ENCODE measurements around the gene PMM2. TPM values are rescaled to one million over a fixed set of nuclear protein-coding genes. Genes with fewer than 3 reads are reported as not detected.
"Not testable (repeated sequence)": the region's sequence is repeated elsewhere in the genome, so short reads cannot be mapped to it uniquely, and the experiment has no call there.

The PMM2 gene
- total RNA-seq (2014; rRNA removed; shearing (Covaris generic)): 28.4 and 36.3 TPM in 2 replicates

DNA sequence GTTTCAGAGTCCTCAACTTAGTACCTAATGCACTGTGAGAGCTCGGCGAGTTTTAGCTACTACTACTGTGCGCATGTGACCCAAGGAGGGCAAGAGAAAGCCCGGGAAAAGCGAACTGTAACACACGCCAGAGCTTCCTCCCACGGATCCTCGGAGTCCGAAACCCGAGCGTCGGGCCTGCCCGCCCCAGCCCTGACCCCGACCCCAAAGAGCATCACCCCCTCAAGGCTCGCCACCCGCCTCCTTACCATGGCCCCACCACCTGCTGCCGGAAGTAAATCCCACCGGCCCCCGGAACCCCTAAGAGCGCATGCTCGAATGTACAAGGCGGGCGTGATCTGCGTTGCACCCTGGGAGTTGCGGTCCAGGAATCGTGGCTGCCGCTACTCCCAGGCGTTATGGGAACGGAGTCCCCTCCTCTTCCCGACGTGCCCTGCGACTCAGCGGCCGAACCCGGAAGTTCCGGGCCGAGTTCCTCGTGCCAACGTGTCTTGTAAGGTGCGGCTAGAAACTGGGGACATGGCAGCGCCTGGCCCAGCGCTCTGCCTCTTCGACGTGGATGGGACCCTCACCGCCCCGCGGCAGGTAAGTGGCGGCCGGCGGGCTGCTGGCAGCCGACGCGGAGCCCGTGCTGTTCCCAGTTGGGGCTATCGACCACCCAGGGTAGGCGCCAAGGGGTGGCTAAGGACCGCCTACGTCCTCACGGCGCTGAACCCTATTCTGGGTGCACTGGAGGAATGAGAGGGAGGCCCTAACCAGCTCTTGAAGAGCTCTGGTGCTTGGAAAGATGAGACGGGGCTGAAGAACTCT is at the start of gene PMM2, which contains the start of gene TMEM186:
PMM2 (plus strand) TSS at position 476 of the 810 bp plus-strand sequence; CDS start at position 520, 44 bp downstream.
TMEM186 (minus strand) TSS at position 276 of the 810 bp plus-strand sequence; CDS start at position 251, 25 bp downstream.
- in situ Hi-C loops (cut with HindIII; ENCODE audit: low sequenced_read_pairs): no loop called here

DNA sequence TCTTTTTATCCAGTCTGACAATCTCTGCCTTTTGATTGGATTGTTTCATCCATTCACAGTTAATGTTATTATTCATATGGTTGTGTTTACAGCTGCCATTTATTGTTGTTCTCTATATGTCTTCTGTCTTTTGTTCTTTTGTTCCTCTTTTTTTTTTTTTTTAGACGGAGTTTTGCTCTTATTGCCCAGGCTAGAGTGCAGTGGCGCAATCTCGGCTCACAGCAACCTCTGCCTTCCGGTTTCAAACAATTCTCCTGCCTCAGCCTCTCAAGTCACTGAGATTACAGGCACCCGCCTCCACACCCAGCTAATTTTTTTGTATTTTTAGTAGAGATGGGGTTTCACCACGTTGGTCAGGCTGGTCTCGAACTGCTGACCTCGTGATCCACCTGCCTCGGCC is 48.7 kb upstream of the PMM2 start:
- in situ Hi-C loops (cut with HindIII; ENCODE audit: low sequenced_read_pairs); DNase-seq (ENCODE audit: low spot score): not testable (repeated sequence)

More for the DNA sequence above, at the start of gene PMM2, which contains the start of gene TMEM186:
- peak; percentile 97 for DNase-seq (ENCODE audit: low spot score)

- in situ Hi-C loops (cut with HindIII; ENCODE audit: low sequenced_read_pairs): no loop called here
- DNase-seq (ENCODE audit: low spot score): no peak
Observed at GRCh38 chr16:8751481-8752311, 45.9 kb upstream of the PMM2 start.

DNA sequence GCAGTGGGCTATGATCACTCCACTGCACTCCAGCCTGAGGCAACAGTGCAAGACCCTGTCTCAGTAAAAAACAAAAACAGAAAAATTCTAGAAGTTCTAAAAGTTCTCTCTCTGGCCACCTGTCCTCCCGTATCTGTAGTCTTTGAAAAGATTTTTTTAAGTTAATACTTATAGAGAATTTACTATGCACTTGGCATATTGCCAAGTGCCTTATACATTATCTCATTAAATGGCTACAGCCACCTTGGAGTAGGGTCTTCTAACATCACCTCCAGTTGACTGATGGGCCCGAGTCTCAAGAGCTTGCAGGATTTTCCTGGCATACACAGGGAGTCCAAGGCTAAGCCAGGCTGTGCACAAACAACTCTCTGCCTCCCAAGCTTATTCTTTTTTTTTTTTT is 44.9 kb upstream of the PMM2 start:
- in situ Hi-C loops (cut with HindIII; ENCODE audit: low sequenced_read_pairs): no loop called here
- DNase-seq (ENCODE audit: low spot score): no peak

DNA sequence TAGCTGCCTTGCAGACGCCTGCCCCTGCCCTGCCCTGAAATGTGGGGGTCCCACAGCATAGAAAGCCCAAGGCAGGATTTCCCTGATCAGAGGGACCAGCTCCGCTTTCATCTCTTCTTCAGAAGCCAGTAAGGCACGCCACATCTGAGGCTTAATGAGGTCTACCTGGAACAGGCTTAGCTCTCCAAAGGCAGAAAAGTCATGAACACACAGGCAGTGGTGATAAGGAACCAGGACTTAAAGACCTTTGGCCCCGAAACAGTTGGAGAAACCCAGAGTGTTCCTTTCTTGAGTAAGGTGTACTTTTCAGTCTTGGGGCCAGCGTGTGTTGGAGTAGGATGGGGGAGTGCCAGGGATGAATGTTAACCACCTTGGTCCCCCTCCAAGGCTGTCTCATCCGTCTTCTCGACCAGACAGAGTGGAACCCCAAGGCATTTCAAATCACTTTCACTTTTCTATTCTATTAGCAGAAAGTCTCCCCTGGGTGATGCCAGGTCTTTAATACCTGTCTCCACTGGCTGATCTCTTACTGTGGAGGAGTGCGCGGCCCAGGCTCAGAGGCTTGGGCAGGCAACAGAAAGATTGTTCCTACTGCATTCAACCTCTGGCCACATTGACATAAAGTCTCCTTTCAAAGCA is 44.1 kb upstream of the PMM2 start:
- DNase-seq (ENCODE audit: low spot score): no peak
- in situ Hi-C loops (cut with HindIII; ENCODE audit: low sequenced_read_pairs): no loop called here

DNA sequence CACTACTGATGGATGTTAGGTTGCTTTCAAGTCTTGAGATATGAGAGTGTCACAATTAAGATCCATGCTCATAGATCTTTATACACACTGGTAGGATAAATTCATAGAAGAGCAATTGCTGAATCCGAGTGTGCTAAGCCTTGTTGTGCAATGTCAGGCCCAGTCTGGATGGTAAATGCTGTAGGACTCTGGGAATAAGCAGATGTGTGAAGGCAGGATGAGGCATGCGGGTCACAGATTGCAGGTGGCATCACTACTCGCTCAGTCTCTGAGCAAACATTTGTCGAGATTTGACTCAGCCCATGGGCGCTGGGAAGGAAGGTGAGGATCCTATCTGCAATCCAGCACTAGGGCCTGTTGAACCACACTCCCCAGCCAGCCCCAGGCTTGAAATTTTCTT is 40.9 kb upstream of the PMM2 start:
- in situ Hi-C loops (cut with HindIII; ENCODE audit: low sequenced_read_pairs): no loop called here
- DNase-seq (ENCODE audit: low spot score): no peak

DNA sequence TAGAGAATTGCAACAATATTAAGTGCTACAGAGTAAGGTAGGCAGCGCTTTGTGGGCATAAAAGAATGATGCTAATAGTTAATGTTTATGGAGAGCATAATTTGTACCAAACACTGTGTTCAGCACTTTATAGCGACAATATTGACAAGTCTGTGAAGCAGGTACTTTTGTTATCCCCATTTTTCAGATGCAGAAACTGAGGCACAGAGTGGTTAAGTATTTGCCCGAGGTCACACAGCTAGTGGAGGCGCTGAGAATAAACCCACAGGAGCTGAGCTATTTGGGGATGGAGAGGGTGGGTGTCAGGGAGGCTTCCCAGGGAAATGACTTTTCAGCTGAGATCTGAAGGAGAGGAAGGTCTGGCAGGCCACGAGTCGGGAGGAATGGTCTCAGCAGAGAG is 39.6 kb upstream of the PMM2 start:
- in situ Hi-C loops (cut with HindIII; ENCODE audit: low sequenced_read_pairs): no loop called here
- DNase-seq (ENCODE audit: low spot score): no peak

DNA sequence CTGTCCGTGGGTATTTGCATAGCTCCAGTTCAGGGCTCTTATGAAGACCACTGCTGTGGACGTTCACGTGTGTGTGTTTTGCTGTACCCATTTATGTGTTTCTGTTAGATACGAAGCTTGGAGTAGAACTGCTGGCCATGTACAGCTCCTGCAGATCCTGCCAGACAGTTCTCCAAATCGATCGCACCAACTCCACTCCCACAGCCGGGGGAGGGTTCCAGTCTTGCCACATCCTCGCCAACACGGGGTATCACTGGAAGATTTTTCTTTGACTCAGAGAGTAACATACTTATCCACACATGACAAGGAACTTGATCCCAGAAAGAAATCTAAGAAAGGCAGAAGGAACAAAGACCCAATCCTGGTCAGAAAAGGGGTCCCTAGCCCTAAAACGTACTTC is 37.6 kb upstream of the PMM2 start:
- DNase-seq (ENCODE audit: low spot score): no peak
- in situ Hi-C loops (cut with HindIII; ENCODE audit: low sequenced_read_pairs): no loop called here

GRCh38 chr16:8761078-8761477 is 36.6 kb upstream of the PMM2 start:
- no peak for DNase-seq (ENCODE audit: low spot score)
- in situ Hi-C loops (cut with HindIII; ENCODE audit: low sequenced_read_pairs): no loop called here

GRCh38 chr16:8762254-8762653 is 35.4 kb upstream of the PMM2 start:
- no peak for DNase-seq (ENCODE audit: low spot score)
- in situ Hi-C loops (cut with HindIII; ENCODE audit: low sequenced_read_pairs): no loop called here

DNA sequence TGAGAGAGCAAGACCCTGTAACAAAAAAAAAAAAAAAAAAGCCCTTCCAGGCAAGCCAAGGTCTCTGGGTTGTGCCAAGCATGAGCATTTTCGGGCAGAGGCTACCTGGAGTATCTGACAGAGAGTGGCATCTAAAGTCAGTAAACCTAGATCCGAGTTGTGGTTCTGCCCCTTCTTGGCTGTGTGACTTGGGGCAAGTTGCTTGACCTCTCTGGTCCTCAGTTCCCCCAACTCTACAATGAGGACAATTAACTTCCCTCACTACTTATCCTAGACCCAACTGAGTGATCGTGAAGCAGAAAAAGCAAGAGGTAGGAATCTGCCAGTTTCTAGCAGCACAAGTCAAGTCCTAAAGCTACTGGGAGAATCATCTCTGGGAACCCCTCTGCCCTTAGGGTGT is 34.6 kb upstream of the PMM2 start:
- DNase-seq (ENCODE audit: low spot score): no peak

DNA sequence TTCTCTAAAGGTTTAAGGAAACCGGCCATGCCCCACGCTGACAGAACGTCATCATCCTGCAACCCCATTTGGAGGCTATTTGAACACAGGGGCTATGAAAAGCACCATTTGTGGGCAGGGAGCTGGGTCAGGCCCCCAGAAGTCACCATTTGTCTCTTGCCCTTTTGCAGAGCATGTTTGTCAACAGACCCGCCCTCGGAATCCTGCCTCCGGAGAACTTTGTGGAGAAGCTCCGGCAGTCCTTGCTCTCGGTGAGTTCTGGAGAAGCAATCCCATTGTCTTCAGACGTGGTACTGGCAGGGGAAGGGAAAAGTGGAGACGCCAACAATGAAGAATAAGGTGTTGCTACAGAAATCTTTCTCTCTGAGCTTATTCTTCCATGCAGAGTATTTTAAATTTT is 33.7 kb upstream of the PMM2 start:
- DNase-seq (ENCODE audit: low spot score): no peak
- in situ Hi-C loops (cut with HindIII; ENCODE audit: low sequenced_read_pairs): no loop called here

More for the DNA sequence above, 34.6 kb upstream of the PMM2 start:
- in situ Hi-C loops (cut with HindIII; ENCODE audit: low sequenced_read_pairs): no loop called here

DNA sequence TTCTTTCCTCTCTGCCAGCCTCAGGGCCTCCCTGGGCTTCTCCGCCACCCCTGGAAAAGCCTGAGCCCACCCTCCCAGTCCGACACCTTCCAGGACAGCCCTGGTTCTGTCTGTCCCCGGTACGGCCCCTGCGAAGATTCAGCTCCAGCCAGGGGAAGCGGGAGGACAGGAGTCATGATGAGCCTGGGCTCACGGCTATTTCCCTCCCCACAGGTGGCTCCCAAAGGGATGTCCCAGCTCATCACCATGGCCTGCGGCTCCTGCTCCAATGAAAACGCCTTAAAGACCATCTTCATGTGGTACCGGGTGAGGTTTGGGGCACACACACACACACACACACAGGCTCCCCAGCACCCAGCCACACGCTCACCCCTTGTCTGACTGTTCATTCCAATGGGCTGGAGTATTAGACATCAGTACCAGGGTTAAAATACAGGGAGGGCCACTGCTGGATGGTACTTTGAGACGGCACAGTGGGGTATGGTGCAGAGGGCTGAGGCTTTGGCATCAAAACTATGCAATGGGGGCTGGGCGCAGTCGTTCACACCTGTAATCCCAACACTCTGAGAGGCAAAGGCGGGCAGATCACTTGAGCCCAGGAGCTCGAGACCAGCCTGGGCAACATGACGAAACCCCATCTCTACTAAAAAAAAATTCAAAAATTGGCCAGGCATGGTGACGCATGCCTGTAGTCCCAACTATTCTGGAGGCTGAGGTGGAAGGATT is 33.0 kb upstream of the PMM2 start:
- no peak for DNase-seq (ENCODE audit: low spot score)
- in situ Hi-C loops (cut with HindIII; ENCODE audit: low sequenced_read_pairs): no loop called here

DNA sequence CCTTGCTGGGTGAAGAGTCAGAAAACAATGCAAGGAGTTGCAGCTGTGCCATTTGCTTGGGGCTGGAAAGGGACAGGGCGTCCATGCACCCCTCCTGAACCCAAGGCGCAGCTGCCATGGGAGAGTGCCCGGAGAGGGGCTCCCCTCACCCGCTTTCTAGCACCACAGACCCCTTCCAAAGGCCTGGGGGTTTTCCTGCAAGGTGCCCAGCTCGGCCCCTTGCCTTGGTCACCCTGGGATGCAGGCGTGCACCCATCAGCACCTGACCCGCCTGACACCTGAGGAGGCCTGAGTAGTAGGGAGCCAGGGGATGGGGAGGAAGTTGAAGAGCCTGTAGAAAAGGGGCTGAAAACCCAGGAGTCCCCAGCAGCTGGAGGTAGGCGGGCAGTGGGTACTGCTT is 30.5 kb upstream of the PMM2 start:
- no peak for DNase-seq (ENCODE audit: low spot score)
- in situ Hi-C loops (cut with HindIII; ENCODE audit: low sequenced_read_pairs): no loop called here

DNA sequence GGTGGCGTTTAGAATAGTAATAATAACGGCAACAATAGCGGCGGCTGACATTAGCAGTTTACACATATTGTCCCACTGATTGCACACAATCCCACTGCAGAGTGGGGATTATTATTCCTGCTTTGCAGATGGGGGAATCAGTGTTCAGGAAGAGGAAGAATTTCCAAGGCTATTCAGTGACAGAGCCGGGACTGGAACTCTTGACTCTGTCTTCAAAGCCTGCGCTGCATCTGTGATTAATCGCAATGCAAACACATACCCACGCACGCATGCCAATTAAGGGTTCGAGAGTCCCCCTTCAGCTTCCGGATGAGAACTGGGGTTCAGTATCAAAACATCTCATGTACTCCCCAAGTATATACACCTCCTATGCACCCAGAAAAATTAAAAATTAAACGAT is 29.4 kb upstream of the PMM2 start:
- no peak for DNase-seq (ENCODE audit: low spot score)
- in situ Hi-C loops (cut with HindIII; ENCODE audit: low sequenced_read_pairs): no loop called here

DNA sequence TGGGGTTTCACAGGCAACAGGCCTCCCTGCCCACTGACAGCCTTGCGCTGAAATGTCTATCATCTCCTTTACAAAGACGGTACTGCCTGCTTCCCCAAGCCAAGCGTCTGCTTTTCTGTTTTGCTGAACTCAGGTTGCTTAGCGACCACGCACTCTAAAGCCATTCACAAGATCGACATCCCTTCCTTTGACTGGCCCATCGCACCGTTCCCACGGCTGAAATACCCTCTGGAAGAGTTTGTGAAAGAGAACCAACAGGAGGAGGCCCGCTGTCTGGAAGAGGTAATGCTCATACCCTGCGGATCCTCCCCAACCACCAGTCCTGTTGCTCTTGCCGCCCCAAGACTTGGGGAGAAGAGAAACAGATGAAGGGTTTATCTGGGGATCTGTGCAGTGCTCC is 28.9 kb upstream of the PMM2 start:
- in situ Hi-C loops (cut with HindIII; ENCODE audit: low sequenced_read_pairs): no loop called here
- DNase-seq (ENCODE audit: low spot score): no peak

DNA sequence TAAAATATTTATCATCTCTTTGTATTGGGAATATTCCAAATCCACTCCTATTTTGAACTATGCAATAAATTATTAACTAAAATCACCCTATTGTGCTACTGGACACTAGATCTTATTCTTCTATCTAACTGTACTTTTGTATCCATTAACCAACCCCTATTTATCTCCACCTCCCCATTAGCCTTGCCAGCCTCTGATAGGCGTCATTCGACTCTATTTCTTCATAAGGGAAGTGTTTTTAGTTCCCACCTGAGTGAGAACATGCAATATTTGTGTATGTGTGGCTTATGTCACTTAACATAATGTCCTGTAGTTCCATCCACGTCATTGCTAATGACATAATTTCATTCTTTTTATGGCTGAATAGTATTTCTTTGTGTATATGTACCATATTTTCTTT is 24.1 kb upstream of the PMM2 start:
- no peak for DNase-seq (ENCODE audit: low spot score)
- in situ Hi-C loops (cut with HindIII; ENCODE audit: low sequenced_read_pairs): no loop called here

DNA sequence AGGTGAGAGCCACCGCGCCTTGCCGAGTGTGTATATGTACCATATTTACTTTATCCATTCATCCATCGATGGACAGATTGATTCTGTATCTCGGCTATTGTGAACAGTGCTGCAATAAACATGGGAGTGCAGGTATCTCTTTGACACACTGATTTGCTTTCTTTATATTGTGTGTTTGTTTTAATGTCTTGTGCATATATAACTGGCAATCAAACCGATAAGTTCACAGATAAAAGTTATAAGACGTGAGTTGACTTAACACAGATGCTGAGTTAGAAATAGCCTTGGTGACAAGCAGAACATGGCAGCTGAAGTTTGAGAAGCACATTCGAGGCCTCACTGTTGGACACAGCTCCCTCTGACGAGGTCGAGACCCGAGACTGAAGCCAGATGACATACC is 23.4 kb upstream of the PMM2 start:
- no peak for DNase-seq (ENCODE audit: low spot score)
- in situ Hi-C loops (cut with HindIII; ENCODE audit: low sequenced_read_pairs): no loop called here

GRCh38 chr16:8775359-8775758 is 22.3 kb upstream of the PMM2 start:
- DNase-seq (ENCODE audit: low spot score): no peak
- in situ Hi-C loops (cut with HindIII; ENCODE audit: low sequenced_read_pairs): no loop called here

Measured in G401 (cell line).